ENCODE measurements around the gene AJAP1.

AJAP1 gene

DNA sequence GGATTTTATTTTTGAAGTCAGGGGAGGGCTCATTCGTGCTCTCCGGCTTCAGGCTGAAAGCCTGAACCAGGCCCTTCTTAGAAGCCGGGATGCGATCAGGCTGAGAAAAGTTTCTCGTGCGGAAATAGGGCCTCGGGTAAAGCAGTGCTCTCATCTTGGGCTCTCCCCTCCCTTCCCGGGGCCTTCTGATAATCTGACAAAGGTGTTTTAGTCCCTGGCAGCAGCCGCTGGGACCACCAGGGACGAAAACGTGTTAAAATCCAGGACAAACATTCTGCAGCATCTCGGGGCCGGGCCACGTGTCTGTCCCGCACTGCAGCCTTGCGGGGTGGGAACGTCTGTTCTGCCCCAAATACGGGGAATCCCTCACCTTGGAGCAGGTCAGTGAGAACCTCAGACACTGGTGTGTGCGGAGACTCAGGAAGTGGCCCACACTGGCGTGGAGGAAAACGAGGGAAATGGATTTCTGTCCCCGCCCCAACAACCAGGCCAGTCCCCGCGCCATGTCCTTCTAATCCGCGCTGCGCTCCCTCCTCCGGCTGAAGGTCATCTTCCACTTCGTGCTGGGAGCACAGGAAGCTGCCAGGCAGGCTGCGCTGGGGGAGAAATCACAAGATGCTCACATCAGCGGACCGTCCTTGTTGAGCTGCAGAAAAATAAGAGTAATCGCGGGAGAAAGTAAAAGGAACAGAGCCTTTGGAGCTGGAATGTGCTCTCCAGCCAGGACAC is 16.6 kb upstream of the AJAP1 start:
- Histone ChIP-seq H3K9me3 (ENCODE audit: control insufficient read depth, insufficient read depth, low read length) (no peaks in the 10 kb centered on the region), H3K9ac (ENCODE audit: low read depth, low read length) (no peak overlapping the region), H3K36me3 (ENCODE audit: insufficient read depth, low read length) (no peaks in the 10 kb centered on the region), H3K4me1 (ENCODE audit: insufficient read depth, low read length) (no peaks in the 10 kb centered on the region; the same call in 1 of the 2 replicates)

DNA sequence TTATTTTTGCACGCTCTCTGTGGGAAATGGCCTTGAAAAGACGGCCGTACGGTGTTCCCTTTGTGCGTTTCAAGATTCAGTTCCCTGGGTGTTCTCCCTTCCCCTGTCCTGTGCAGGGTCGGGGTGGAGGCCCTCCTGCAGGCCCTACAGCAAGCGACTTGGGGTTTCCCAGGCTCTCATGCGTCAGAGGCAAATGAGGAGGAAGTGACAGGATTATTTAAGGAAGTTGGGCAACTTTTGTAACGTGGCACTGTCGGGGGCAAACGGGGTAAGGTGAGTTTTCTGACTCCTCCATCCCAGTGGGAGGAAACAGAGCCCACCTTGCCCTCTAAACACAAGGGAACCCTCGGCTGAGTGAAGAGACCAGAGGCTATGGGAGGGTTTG is 16.1 kb upstream of the AJAP1 start:
- Histone ChIP-seq H3K9ac (ENCODE audit: low read depth, low read length) (no peak overlapping the region), H3K9me3 (ENCODE audit: control insufficient read depth, insufficient read depth, low read length) (no peaks in the 10 kb centered on the region), H3K4me1 (ENCODE audit: insufficient read depth, low read length) (no peaks in the 10 kb centered on the region; the same call in 1 of the 2 replicates), H3K36me3 (ENCODE audit: insufficient read depth, low read length) (no peaks in the 10 kb centered on the region)

DNA sequence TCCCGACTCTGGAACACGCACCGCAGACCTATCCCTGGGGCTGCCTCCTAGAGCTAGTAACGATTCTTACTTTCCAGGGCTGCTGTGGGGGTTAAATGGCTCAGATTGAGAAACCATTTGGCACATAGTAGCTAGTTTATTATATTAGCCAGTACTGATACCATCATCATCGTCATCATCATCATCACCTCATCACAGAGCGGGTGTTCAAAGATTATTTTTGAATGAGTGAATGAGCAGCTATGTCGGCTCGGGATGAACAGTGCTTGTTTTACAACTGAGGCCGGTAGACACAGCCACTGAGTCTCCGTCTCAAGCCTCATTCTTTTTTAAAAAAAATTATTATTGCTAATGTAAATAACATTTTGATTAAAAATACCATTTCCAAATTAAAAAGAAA is 13.5 kb upstream of the AJAP1 start:
- no peak overlapping the region for H3K9ac ChIP-seq (ENCODE audit: low read depth, low read length)
- H3K36me3 ChIP-seq (ENCODE audit: insufficient read depth, low read length), result no peaks in the 10 kb centered on the region
- no peaks in the 10 kb centered on the region for H3K9me3 ChIP-seq (ENCODE audit: control insufficient read depth, insufficient read depth, low read length)
- H3K4me1 ChIP-seq (ENCODE audit: insufficient read depth, low read length), result no peaks in the 10 kb centered on the region; the same call in 1 of the 2 replicates

DNA sequence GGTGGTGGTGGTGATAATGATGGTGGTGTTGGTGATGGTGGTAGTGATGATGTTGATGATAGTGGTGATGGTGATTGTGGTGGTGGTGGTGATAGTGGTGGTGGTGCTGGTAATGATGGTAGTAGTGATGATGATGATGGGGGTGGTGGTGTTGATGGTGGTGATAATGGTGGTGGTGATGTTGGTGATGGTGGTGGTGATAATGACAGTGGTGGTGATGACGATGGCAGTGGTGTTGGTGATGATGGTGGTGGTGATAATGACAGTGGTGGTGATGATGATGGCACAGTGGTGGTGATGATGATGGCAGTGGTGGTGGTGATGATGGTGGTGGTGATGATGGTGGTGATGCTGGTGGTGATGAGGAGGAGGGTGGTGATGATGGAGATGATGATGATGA is 7.0 kb upstream of the AJAP1 start:
- Histone ChIP-seq H3K36me3 (ENCODE audit: insufficient read depth, low read length) (no peaks in the 10 kb centered on the region), H3K9me3 (ENCODE audit: control insufficient read depth, insufficient read depth, low read length) (no peaks in the 10 kb centered on the region)

DNA sequence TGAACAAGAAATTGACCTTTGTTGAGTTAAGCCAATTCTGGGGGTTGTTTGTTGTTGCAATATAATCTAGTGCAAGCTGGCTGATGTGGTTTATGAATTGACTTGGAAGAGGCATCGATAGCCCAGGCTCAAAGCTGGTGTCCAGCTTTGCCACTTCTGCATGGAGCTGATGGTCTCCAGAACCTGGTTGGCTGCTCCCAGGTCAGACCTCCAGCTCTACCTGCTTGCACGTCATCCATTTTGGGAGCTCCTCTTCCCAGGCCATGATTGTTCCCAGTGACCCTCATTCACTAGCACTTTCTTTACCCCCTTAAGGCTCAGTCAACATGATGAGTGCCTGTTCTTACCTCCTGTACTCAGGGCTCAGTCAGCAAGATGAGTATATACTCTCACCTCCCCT is 5.8 kb upstream of the AJAP1 start:
- Histone ChIP-seq H3K36me3 (ENCODE audit: insufficient read depth, low read length) (no peaks in the 10 kb centered on the region), H3K9me3 (ENCODE audit: control insufficient read depth, insufficient read depth, low read length) (no peaks in the 10 kb centered on the region), H3K9ac (ENCODE audit: low read depth, low read length) (no peak overlapping the region), H3K4me1 (ENCODE audit: insufficient read depth, low read length) (peaks cover 19% of the 10 kb centered on the region)

More for the DNA sequence above, 7.0 kb upstream of the AJAP1 start:
- H3K4me1 ChIP-seq (ENCODE audit: insufficient read depth, low read length), result peaks cover 18% of the 10 kb centered on the region
- H3K9ac ChIP-seq (ENCODE audit: low read depth, low read length), result no peak overlapping the region

DNA sequence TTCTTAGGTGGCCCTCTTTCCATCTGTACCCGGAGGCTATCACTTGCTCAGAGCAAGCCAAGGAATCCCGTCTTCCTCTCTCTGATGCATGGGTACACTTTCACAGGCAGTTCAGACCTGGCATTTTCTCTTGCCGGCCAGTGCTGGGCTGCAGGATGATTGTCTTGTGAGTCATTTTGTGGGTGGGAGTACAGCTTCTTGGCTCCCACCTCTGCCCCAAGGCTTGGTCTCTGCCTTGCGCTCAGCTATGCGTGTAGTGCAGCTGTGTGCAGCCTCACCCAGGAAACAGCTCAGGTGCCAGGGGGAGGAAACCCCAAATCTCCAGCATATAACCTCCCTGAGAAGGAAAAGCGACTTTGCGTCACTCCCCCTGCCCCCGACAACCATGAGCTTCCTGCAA is 3.9 kb upstream of the AJAP1 start:
- no peaks in the 10 kb centered on the region for H3K36me3 ChIP-seq (ENCODE audit: insufficient read depth, low read length)
- no peaks in the 10 kb centered on the region for H3K9me3 ChIP-seq (ENCODE audit: control insufficient read depth, insufficient read depth, low read length)
- H3K4me1 ChIP-seq (ENCODE audit: insufficient read depth, low read length), result peaks cover 19% of the 10 kb centered on the region
- H3K9ac ChIP-seq (ENCODE audit: low read depth, low read length), result no peak overlapping the region

DNA sequence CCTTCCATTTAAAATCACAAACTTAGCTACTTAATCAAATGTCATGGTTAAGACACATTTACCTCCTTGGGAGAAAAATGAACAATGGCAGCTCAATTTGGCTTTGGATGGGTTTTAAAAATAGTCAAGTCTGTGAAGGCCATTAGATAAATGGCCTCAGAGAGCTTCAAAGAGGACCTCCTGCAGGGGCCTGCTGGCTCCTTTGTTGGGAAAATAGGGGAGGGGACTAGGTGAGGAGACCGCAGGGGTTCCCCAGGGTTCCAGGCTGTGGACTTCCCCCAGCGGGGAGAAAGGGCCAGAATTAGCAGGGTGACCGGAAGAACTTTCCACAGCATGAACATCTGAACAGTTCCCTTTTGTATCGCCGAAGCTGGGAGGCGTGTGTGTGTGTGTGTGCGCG is 3.4 kb upstream of the AJAP1 start:
- Histone ChIP-seq H3K9ac (ENCODE audit: low read depth, low read length) (no peak overlapping the region), H3K9me3 (ENCODE audit: control insufficient read depth, insufficient read depth, low read length) (no peaks in the 10 kb centered on the region), H3K36me3 (ENCODE audit: insufficient read depth, low read length) (no peaks in the 10 kb centered on the region), H3K4me1 (ENCODE audit: insufficient read depth, low read length) (peaks cover 19% of the 10 kb centered on the region)

DNA sequence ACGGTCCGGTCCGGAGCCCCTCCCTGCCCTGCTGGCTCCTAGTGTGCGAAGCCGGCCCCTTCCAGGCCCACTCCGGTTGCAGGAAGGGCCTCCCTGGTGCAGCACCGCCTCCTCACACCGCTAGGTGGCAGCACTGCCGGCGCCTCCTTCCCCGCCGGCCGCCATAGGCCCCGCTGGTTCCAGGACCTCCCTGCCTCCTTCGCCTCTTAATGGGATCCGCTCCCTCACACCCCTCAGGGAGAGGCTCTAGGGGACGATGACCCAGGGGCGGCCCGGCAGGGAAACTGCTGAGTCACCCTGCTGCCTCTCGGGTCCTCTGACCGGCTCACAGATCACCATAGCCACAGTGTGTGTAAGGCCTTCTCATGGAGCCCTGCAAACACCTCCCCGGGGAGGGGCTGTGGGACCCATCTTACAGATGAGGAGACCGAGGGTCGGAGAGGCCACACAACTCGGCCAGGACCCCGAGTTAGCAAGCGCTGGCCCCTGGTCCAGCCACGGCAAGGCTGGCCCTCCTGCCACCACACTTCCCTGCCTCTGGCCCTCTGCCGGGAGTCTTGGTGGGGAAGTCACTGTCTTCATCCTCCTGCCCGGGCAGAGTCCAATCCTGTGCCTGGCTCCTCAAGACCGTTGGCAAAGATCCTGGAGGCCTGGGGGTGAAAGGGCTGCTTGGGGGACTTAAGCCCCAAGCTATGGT is 1.6 kb upstream of the AJAP1 start:
- Histone ChIP-seq H3K9me3 (ENCODE audit: control insufficient read depth, insufficient read depth, low read length) (no peaks in the 10 kb centered on the region), H3K9ac (ENCODE audit: low read depth, low read length) (no peak overlapping the region; the same call in 1 of the 2 replicates), H3K36me3 (ENCODE audit: insufficient read depth, low read length) (no peaks in the 10 kb centered on the region), H3K4me1 (ENCODE audit: insufficient read depth, low read length) (peaks cover 27% of the 10 kb centered on the region)

DNA sequence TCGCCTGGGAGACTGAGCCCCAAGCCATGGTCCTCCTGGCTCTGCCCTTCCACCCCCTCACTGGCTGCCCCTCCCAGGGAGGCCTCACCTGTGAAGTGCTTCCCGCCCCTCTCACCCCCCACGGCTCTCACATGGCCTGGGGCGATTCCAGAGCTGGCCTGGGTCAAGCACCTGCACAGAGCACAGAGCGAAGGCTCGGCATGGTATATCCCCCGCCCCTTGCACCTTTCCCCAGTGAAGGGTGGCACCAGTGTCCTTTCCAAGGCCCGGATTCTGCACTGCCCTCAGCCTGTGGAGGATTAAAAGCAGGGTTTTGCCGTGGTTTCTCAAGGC is 1.1 kb upstream of the AJAP1 start:
- H3K9ac ChIP-seq (ENCODE audit: low read depth, low read length), result peak overlapping the region; percentile 33; the same call in 1 of the 2 replicates
- H3K36me3 ChIP-seq (ENCODE audit: insufficient read depth, low read length), result no peaks in the 10 kb centered on the region
- peaks cover 33% of the 10 kb centered on the region for H3K4me1 ChIP-seq (ENCODE audit: insufficient read depth, low read length)

DNA sequence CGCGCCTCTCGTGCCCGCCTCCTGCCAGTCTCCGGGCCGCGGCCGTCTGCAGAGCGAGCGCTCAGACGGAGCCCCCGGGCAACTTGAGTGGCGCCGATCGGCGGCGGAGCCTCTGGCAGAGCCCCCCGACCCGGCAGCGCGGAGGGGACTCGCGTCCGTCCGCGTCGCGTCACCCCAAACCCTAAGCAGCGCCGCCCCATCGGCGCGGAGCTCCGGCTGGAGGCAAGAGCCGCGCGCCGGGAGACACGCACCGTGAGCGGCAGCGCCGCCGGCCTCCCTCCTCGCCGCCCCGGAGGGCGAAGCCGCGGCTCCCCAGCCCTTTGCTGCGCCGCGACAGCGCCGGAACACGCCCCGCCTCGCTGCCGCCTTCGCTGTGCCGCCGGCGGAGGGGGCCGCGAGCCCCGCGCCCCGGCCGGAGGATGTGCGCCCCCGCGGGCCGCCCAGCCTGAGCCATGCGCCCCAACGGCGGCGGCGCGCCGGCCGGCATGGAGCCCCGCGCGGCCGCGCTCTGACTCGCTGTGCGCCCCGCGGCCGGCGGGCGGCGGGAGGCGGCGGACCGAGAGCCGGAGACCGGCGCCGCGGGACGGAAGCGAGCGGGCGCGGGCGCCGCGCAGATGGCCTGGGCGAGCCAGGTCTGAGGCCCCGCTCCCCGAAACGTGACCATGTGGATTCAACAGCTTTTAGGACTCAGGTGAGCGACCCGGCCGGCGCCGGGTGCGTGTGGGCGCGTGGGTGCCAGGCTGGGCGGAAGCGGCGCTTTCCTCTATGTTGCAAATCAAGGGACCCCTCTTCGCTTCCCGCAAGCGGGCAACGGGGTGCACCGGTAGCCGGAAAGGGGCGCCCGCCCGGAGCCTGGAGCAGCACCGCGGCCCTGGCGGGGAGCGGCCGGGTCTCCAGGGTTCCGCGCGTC is 610 bp downstream of the AJAP1 start:
- peaks cover 40% of the 10 kb centered on the region for H3K4me1 ChIP-seq (ENCODE audit: insufficient read depth, low read length)
- peak overlapping the region; percentile 40 for H3K9ac ChIP-seq (ENCODE audit: low read depth, low read length)
- no peaks in the 10 kb centered on the region for H3K36me3 ChIP-seq (ENCODE audit: insufficient read depth, low read length)
- no peaks in the 10 kb centered on the region for H3K9me3 ChIP-seq (ENCODE audit: control insufficient read depth, insufficient read depth, low read length)

More for the DNA sequence above, 1.1 kb upstream of the AJAP1 start:
- H3K9me3 ChIP-seq (ENCODE audit: control insufficient read depth, insufficient read depth, low read length), result no peaks in the 10 kb centered on the region

DNA sequence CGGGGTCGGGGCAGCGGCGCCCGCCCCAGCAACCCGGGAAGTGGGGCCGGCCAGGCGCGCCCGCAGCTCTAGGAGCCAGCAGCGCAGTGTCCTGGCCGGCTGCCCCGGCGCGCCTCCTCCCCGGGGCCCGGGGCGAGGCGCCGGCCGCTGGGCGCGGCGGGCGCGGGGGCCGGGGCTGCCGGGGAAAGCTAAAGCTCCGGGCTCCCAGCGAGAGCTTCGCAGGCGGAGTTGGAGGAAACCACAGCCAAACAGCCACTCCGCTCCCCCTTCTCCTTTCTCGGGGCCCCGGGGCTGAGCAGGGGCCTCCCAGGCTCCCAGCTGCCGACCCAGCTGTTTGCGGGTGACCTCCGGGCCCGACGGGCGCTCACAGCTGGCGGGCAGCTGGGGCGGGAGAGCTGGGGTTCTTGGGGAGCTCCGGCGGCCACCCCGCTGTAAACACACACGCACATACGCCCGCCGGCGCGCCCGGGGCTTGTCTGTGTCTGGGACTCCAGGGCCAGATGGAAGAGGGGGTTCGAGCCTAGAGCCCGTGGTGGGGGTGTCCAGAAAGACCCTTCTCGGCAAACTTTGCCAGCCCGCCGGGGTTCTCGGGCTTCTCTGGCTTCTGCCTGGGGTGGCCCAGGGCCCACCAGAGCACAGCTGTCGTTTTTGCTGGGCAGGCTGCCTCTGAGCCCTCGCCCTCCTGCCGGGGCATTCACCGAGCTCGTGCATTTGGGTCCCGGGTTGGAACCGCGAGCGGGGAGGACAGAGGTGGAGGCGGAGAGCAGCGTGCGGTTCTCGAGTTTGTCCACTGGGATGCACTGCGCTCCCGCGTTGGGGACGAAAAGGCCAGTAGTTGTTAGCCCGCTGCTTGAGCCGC is 1.5 kb downstream of the AJAP1 start:
- Histone ChIP-seq H3K4me1 (ENCODE audit: insufficient read depth, low read length) (peaks cover 33% of the 10 kb centered on the region), H3K9ac (ENCODE audit: low read depth, low read length) (peak overlapping the region; percentile 40), H3K36me3 (ENCODE audit: insufficient read depth, low read length) (no peaks in the 10 kb centered on the region)

DNA sequence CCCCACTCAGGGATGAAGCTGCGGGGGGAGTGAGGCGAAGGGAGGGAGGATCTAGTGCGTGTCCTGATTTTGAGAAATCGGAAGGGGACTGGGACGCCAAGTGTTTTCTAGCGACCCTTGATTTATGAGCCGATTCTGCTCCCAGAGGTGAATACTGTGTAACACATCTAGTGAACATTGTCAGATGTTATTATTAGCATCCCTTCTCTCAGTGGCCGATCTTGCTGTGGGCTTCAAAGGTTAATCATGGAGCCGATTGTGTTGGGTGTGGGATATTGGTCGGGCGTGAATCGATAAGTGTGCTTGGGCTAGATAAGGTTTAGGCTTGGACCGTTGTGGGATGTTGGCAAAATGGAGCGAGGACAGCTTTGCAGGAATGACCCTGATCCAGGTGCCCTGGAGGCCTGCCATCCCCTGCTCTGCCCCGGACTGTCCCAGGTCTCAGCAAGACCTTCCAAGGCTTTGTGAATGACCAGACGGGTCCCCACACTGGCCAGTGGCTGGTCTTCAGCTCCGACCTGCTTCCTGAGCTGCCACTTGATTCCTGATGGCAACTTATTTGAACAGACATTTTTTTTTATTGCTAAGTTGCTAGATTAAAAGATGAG is 2.2 kb downstream of the AJAP1 start:
- no peak overlapping the region; the same call in 1 of the 2 replicates for H3K9ac ChIP-seq (ENCODE audit: low read depth, low read length)
- H3K4me1 ChIP-seq (ENCODE audit: insufficient read depth, low read length), result peaks cover 32% of the 10 kb centered on the region
- no peaks in the 10 kb centered on the region for H3K9me3 ChIP-seq (ENCODE audit: control insufficient read depth, insufficient read depth, low read length)
- H3K36me3 ChIP-seq (ENCODE audit: insufficient read depth, low read length), result no peaks in the 10 kb centered on the region

More for the DNA sequence above, 1.5 kb downstream of the AJAP1 start:
- no peaks in the 10 kb centered on the region for H3K9me3 ChIP-seq (ENCODE audit: control insufficient read depth, insufficient read depth, low read length)

DNA sequence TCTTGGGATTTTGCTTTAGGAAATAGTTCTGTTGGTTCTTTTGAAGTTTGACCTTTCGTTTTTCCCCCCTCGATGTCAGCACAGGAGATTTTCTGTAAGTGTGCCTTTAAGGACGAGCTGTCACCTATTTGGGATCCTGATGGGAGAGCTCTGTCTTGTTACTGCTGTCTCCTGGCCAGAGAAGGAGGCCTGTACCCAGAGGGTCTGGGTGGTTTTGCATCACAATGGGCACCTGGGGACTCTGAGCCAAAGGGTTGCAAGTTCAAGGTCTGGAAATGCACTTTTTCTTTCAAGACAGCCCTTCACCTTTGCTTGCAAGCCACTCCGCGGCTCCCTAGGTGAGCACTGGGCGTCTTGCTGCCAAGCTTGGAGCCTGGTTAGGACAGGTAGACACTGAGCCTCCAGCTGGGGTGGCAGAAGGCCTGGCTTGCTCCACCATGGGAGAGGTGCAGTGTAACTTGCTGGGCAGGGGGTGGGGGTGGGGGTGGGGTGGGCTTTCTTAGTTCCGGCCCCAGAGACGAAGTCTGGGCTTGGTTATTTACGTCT is 2.9 kb downstream of the AJAP1 start:
- H3K36me3 ChIP-seq (ENCODE audit: insufficient read depth, low read length), result no peaks in the 10 kb centered on the region
- peaks cover 29% of the 10 kb centered on the region for H3K4me1 ChIP-seq (ENCODE audit: insufficient read depth, low read length)
- H3K9ac ChIP-seq (ENCODE audit: low read depth, low read length), result no peak overlapping the region
- H3K9me3 ChIP-seq (ENCODE audit: control insufficient read depth, insufficient read depth, low read length), result no peaks in the 10 kb centered on the region

All from ES-I3 (cell line).